ENCODE measurements around the gene SDC3.

The SDC3 gene

GRCh38 chr1:30902593-30903290, 5.8 kb downstream of the SDC3 start:
- peaks cover 2% of the 10 kb centered on the region; the same call in 1 of the 2 replicates for H3K27me3 ChIP-seq (replicated peaks; ENCODE audit: control insufficient read depth, insufficient read depth, low read length)
- H3K36me3 ChIP-seq (ENCODE audit: control insufficient read depth, insufficient read depth, low read length) = no peaks in the 10 kb centered on the region
- no peak for TF ChIP-seq CTCF (IDR thresholded peaks at IDR 0.05; ENCODE audit: insufficient read depth, low read length, poor library complexity, severe bottlenecking)
- H3K4me3 ChIP-seq (replicated peaks; ENCODE audit: low read depth, low read length) = no peak overlapping the region
- DNase-seq (ENCODE audit: extremely low read depth, insufficient read length) = no peak

- H3K27me3 ChIP-seq (replicated peaks; ENCODE audit: control insufficient read depth, insufficient read depth, low read length) = no peaks in the 10 kb centered on the region; the same call in 1 of the 2 replicates
These were observed 6.6 kb downstream of the SDC3 start for GRCh38 chr1:30901798-30902581.

GRCh38 chr1:30900931-30901560, 7.5 kb downstream of the SDC3 start:
- Histone ChIP-seq H3K36me3 (ENCODE audit: control insufficient read depth, insufficient read depth, low read length) (no peaks in the 10 kb centered on the region), H3K4me3 (replicated peaks; ENCODE audit: low read depth, low read length) (no peak overlapping the region), H3K27me3 (replicated peaks; ENCODE audit: control insufficient read depth, insufficient read depth, low read length) (no peaks in the 10 kb centered on the region; the same call in 1 of the 2 replicates)
- TF ChIP-seq CTCF (IDR thresholded peaks at IDR 0.05; ENCODE audit: insufficient read depth, low read length, poor library complexity, severe bottlenecking) = no peak
- no peak for DNase-seq (ENCODE audit: extremely low read depth, insufficient read length)

More at GRCh38 chr1:30901798-30902581, 6.6 kb downstream of the SDC3 start:
- no peak for TF ChIP-seq CTCF (IDR thresholded peaks at IDR 0.05; ENCODE audit: insufficient read depth, low read length, poor library complexity, severe bottlenecking)
- DNase-seq (ENCODE audit: extremely low read depth, insufficient read length) = no peak
- no peaks in the 10 kb centered on the region for H3K36me3 ChIP-seq (ENCODE audit: control insufficient read depth, insufficient read depth, low read length)
- H3K4me3 ChIP-seq (replicated peaks; ENCODE audit: low read depth, low read length) = no peak overlapping the region

- no peak for DNase-seq (ENCODE audit: extremely low read depth, insufficient read length)
- TF ChIP-seq CTCF (IDR thresholded peaks at IDR 0.05; ENCODE audit: insufficient read depth, low read length, poor library complexity, severe bottlenecking) = no peak
These were observed 8.1 kb downstream of the SDC3 start for GRCh38 chr1:30900486-30900885.

GRCh38 chr1:30899577-30900389, 8.8 kb downstream of the SDC3 start:
- H3K4me3 ChIP-seq (replicated peaks; ENCODE audit: low read depth, low read length) = no peak overlapping the region
- H3K27me3 ChIP-seq (replicated peaks; ENCODE audit: control insufficient read depth, insufficient read depth, low read length) = peaks cover 2% of the 10 kb centered on the region; the same call in 1 of the 2 replicates
- TF ChIP-seq CTCF (IDR thresholded peaks at IDR 0.05; ENCODE audit: insufficient read depth, low read length, poor library complexity, severe bottlenecking) = no peak
- no peak for DNase-seq (ENCODE audit: extremely low read depth, insufficient read length)
- H3K36me3 ChIP-seq (ENCODE audit: control insufficient read depth, insufficient read depth, low read length) = no peaks in the 10 kb centered on the region

More at GRCh38 chr1:30900486-30900885, 8.1 kb downstream of the SDC3 start:
- H3K36me3 ChIP-seq (ENCODE audit: control insufficient read depth, insufficient read depth, low read length) = no peaks in the 10 kb centered on the region
- H3K4me3 ChIP-seq (replicated peaks; ENCODE audit: low read depth, low read length) = no peak overlapping the region
- no peaks in the 10 kb centered on the region; the same call in 1 of the 2 replicates for H3K27me3 ChIP-seq (replicated peaks; ENCODE audit: control insufficient read depth, insufficient read depth, low read length)
